Activated naive CD8-positive, alpha-beta T cell treated with anti-CD3 and anti-CD28 coated beads, Interleukin-2, amount 50 U/mL, for 24 hours (primary cell): Measurements from ENCODE around the gene FAM163B.

Experiments used
- ATAC-seq: fragments of 150-1000 bp; cut with Tn5 transposase; one replicate; pipeline ENCODE4 v1.10.0; 2021
- DNase-seq: peaks from one replicate; pipeline ENCODE4 v3.0.0; 2021
- H3K27ac Mint-ChIP-seq: one replicate; pipeline ENCODE4 v1.8.0; 2021; ENCODE audit warnings: mild to moderate bottlenecking, mixed read lengths
- H3K27me3 Mint-ChIP-seq: one replicate; pipeline ENCODE4 v1.8.0; 2021; ENCODE audit warnings: mixed read lengths
- H3K36me3 Mint-ChIP-seq: one replicate; pipeline ENCODE4 v1.8.0; 2021; ENCODE audit warnings: low read depth, mixed read lengths
- H3K4me1 Mint-ChIP-seq: one replicate; pipeline ENCODE4 v1.8.0; 2021; ENCODE audit warnings: mixed read lengths
- H3K4me3 Mint-ChIP-seq: one replicate; pipeline ENCODE4 v1.8.0; 2021; ENCODE audit warnings: mild to moderate bottlenecking, moderate library complexity, mixed read lengths
- H3K9me3 Mint-ChIP-seq: one replicate; pipeline ENCODE4 v1.8.0; 2021; ENCODE audit warnings: mixed read lengths

The FAM163B gene

DNA sequence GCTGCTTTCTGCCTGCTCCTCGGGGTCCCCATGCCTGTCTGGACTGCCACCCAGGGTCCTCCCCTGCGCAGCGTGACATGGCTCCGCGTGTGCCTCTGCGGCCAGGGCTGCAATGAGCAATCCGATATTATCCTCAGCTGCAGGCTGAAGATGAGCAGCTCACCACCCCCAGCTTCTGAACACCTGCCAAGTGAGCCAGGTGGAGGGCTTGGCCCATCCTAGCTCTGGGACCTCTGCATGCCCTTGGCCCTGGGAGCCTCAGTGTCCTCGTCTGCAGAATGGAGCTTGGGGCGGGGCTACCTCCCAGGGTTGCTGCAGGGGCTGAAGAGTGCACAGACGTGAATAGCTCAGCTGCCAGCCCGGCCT is 80.3 kb downstream of the FAM163B start:
- no peak for ATAC-seq
- no peaks in the 10 kb centered on the region for H3K36me3 Mint-ChIP-seq
- no peak overlapping the region for H3K4me3 Mint-ChIP-seq
- peaks cover 12% of the 10 kb centered on the region for H3K4me1 Mint-ChIP-seq
- no peak for DNase-seq
- no peak overlapping the region for H3K27ac Mint-ChIP-seq
- H3K27me3 Mint-ChIP-seq = peaks cover 13% of the 10 kb centered on the region
- H3K9me3 Mint-ChIP-seq = no peaks in the 10 kb centered on the region

DNA sequence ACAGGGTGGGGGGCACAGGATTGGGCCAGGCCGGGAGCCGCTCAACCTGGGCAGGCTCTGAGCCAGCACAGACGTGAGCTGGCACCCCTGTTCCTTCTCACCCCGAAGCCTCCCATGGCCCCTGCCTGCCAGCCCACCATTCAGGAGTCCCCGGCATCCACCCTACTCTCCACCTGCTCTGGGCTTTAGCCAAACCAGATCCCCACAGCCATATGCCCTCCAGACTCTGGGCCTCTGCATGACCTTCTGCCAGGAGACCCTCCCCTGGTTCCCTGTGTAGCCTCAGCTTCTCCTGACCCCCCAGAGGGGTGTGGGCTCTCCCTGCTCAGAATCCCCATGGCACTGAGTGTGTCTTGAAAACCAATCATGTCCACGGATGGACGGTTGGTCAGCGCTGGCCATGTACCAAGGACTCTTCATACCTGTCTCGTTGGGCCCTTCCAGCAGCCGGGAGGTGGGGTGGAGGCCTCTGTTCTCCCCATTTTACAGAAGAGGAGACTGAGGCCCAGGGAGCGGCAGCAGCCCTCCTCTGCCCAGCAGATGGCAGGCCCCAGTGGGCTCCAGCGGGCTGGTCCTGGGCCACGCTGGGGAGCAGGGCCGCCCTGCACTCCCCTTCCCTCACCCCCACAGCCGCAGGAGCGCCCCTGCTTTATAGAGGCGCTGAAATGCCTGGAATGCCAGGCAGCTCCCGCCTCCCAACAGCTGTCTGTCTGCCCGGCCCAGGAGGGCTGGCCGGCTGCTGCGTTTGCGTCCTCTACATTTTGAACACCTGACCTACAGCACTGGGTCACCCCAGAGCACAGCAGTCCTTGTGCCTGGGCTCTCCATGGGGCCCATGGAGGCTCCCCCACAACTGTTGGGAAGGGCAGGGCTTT is 81.0 kb downstream of the FAM163B start:
- Mint-ChIP-seq H3K36me3 (no peaks in the 10 kb centered on the region), H3K4me3 (no peak overlapping the region), H3K9me3 (no peaks in the 10 kb centered on the region), H3K27ac (no peak overlapping the region), H3K27me3 (peaks cover 10% of the 10 kb centered on the region), H3K4me1 (peaks cover 8% of the 10 kb centered on the region)
- no peak for ATAC-seq
- no peak for DNase-seq

DNA sequence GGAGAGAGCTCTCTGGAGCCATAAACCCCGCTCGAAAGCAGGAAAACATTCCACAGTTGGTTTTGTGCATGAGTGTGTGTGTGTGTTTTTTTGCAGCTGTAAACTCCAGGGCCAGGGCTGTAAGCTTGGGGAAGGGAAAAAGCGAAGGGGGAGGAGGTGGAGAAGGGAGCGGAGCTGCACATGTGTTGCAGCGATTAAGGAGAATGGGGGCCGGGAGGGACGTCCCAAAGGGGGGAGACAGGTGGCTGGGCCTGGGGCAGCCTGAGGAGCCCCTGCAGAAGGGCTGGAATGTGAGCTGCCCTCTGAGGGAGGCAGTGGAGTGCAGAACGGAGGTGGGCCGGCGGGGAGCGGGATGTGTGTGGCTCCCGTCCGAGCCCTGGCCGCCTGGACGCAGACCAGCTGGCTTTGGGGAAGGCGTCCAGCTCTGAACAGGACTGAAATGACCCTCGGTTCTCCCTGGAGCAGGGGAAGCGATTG is 81.7 kb downstream of the FAM163B start:
- Mint-ChIP-seq H3K27ac (no peak overlapping the region), H3K27me3 (peaks cover 5% of the 10 kb centered on the region)
- DNase-seq = no peak

More for the DNA sequence above, 81.7 kb downstream of the FAM163B start:
- no peaks in the 10 kb centered on the region for H3K36me3 Mint-ChIP-seq
- peaks cover 2% of the 10 kb centered on the region for H3K4me1 Mint-ChIP-seq
- no peaks in the 10 kb centered on the region for H3K9me3 Mint-ChIP-seq
- H3K4me3 Mint-ChIP-seq = no peak overlapping the region
- no peak for ATAC-seq
